ENCODE measurements around the gene ISX.
"Not testable (repeated sequence)": the region's sequence is repeated elsewhere in the genome, so short reads cannot be mapped to it uniquely, and the experiment has no call there.

Gene ISX

GRCh38 chr22:35039625-35040024 lies 26.3 kb upstream of the ISX start:
- no peak for TF ChIP-seq CTCF (IDR thresholded peaks at IDR 0.05; ENCODE audit: control insufficient read depth, insufficient read depth, low read depth, low read length, missing control alignments)
- no peak overlapping the region for H3K4me3 ChIP-seq (ENCODE audit: control insufficient read depth, low read depth, low read length)
- no peak for DNase-seq (ENCODE audit: low read depth)

GRCh38 chr22:35043252-35043933 lies 22.6 kb upstream of the ISX start:
- DNase-seq (ENCODE audit: low read depth) = no peak
- TF ChIP-seq CTCF (IDR thresholded peaks at IDR 0.05; ENCODE audit: control insufficient read depth, insufficient read depth, low read depth, low read length, missing control alignments) = no peak
- H3K4me3 ChIP-seq (ENCODE audit: control insufficient read depth, low read depth, low read length) = no peak overlapping the region

- no peak overlapping the region for H3K4me3 ChIP-seq (ENCODE audit: control insufficient read depth, low read depth, low read length)
- no peak for TF ChIP-seq CTCF (IDR thresholded peaks at IDR 0.05; ENCODE audit: control insufficient read depth, insufficient read depth, low read depth, low read length, missing control alignments)
- no peak for DNase-seq (ENCODE audit: low read depth)
These were observed 22.0 kb upstream of the ISX start for GRCh38 chr22:35043934-35044319.

- no peak for DNase-seq (ENCODE audit: low read depth)
- no peak overlapping the region for H3K4me3 ChIP-seq (ENCODE audit: control insufficient read depth, low read depth, low read length)
- no peak for TF ChIP-seq CTCF (IDR thresholded peaks at IDR 0.05; ENCODE audit: control insufficient read depth, insufficient read depth, low read depth, low read length, missing control alignments)
These were observed 21.2 kb upstream of the ISX start for GRCh38 chr22:35044607-35045390.

GRCh38 chr22:35045451-35045850 lies 20.5 kb upstream of the ISX start:
- no peak for TF ChIP-seq CTCF (IDR thresholded peaks at IDR 0.05; ENCODE audit: control insufficient read depth, insufficient read depth, low read depth, low read length, missing control alignments)
- no peak for DNase-seq (ENCODE audit: low read depth)
- no peak overlapping the region for H3K4me3 ChIP-seq (ENCODE audit: control insufficient read depth, low read depth, low read length)

DNA sequence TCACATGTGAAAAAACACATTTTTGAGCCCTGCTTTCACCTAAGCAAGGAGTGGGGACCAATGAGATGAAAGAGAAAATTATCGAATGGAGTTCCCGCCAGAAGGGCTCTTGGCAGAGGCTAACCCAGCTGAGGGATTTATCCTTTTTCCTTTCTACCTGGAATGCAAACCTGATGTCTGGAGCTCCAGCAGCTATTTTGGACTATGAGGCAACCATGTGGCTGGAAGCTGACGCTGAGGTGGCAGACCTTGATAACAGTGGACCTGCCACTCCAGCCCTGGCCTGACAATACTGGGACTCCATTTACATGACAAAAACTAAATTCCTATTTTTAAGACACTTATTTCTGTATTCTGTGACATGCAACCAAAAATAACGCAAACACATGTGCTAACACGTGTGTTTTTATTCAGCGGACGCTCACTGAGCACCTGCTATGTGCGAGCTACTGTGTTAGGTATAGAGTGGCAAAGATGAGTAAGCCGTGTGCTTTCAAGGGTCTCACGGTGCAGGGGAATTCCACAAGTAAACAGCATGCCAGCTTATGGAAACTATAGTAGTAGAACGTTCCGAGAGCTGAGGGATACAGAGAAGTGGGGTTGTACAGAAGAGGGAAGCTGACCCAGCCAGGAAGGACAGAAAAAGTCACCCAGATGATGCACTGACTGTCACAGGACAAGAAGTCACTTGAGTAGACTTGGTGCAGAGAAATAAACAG lies 19.1 kb upstream of the ISX start:
- no peak for DNase-seq (ENCODE audit: low read depth)
- no peak overlapping the region for H3K4me3 ChIP-seq (ENCODE audit: control insufficient read depth, low read depth, low read length)
- no peak for TF ChIP-seq CTCF (IDR thresholded peaks at IDR 0.05; ENCODE audit: control insufficient read depth, insufficient read depth, low read depth, low read length, missing control alignments)

- DNase-seq (ENCODE audit: low read depth); H3K4me3 ChIP-seq (ENCODE audit: control insufficient read depth, low read depth, low read length): not testable (repeated sequence)
These were observed 15.9 kb upstream of the ISX start for GRCh38 chr22:35050038-35050437.

Data from AG09309 (cell line).